Thoracic aorta (tissue), 2 donors: Measurements from ENCODE around the gene FAM174C. TPM values are rescaled to one million over a fixed set of nuclear protein-coding genes. Genes with fewer than 3 reads are reported as not detected.
"Not testable (repeated sequence)": the region's sequence is repeated elsewhere in the genome, so short reads cannot be mapped to it uniquely, and the experiment has no call there.

Source experiments
- ATAC-seq: fragments of 150-250 bp; one replicate; pipeline ENCODE4 v1.8.0; 2017; ENCODE audit warnings: low read depth; ENCODE audit not compliant: insufficient number of reproducible peaks, low FRiP score
- DNase-seq: peaks from one replicate; pipeline ENCODE4 v3.0.0-alpha.2; 2020; ENCODE audit warnings: low spot score
- H3K27ac ChIP-seq, 2 donors: fragments of 200-600 bp; sonication (generic); 1 replicate in 1 of 2; 2 replicates in 1 of 2; pipeline ENCODE4 v1.5.1; 2016; ENCODE audit warnings: mild to moderate bottlenecking in 2 of 2, moderate library complexity in 2 of 2
- H3K27me3 ChIP-seq: fragments of 200-600 bp; sonication (generic); replicated peaks from 2 replicates; pipeline ENCODE4 v1.6.0; 2016; ENCODE audit warnings: mild to moderate bottlenecking; ENCODE audit not compliant: insufficient read depth
- H3K36me3 ChIP-seq: fragments of 200-600 bp; sonication (generic); one replicate; pipeline ENCODE4 v1.5.1; 2016
- H3K4me1 ChIP-seq, 2 donors: fragments of 200-600 bp; sonication (generic); 1 replicate in 1 of 2; 2 replicates in 1 of 2; pipeline versions ENCODE4 v1.5.1 to v1.6.0; 2016; ENCODE audit warnings: low read depth in 2 of 2, mild to moderate bottlenecking in 1 of 2; ENCODE audit not compliant: control insufficient read depth in 1 of 2
- H3K4me3 ChIP-seq: fragments of 200-600 bp; sonication (generic); 2 replicates; pipeline ENCODE4 v1.5.1; 2016; ENCODE audit warnings: mild to moderate bottlenecking
- H3K9me3 ChIP-seq: fragments of 200-600 bp; sonication (generic); 2 replicates; pipeline ENCODE4 v1.5.1; 2016
- CTCF ChIP-seq: fragments of 200-600 bp; sonication (generic); IDR thresholded peaks from one replicate; pipeline ENCODE4 v1.5.1; 2019; ENCODE audit warnings: antibody characterized with exemption
- total RNA-seq, 2 donors: library from RNA; depleted of rRNA; stranded (reverse); fragments of >200 nt; gene quantifications; one replicate each; pipeline versions ENCODE4 v1.1.0 to v1.2.3, GENCODE V29; 2016

Gene FAM174C
- total RNA-seq, 2 donors from 2014 or later, result 18.8 to 40.8 TPM

GRCh38 chr19:1300744-1301490 is 25.6 kb downstream of the FAM174C start:
- Histone ChIP-seq H3K4me1 (no peaks in the 10 kb centered on the region), H3K9me3 (no peaks in the 10 kb centered on the region), H3K27ac (no peak overlapping the region), H3K36me3 (no peaks in the 10 kb centered on the region), H3K27me3 (no peaks in the 10 kb centered on the region), H3K4me3 (no peak overlapping the region)
- DNase-seq (no peak), ATAC-seq (no peak)
- no peak for TF ChIP-seq CTCF

DNA sequence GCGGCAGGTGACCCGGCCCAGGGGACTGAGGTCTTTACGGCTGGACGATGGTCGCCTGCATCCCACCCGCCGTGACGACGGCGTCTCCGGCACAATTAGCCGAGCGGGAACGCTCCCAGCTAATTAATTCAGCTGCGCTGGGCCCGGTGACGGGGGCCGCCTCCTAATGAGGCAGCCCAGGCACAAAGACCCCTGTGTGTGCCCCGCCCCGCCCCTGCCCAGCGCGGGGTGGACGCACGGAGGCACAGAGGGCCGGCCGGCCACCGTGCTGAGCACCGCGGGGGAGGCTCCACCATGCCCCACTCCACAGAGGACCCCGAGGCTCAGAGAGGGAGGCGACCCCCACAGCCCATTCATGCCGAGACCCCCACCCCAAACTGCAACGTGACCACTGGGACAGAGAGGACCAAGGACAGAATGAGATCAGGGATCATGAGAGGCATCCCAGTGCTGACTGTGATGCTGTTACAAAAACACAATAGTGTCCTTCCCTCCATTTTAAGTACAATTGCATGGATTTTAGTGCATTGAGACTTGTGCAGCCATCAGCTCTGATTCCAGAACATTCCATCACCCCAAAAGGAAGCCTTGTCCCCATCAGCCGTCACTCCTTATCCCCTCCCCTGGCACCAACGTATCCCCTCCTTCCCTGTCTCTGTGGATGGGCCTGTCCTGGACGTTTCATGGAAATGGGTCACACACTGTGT is 27.4 kb downstream of the FAM174C start:
- Histone ChIP-seq H3K9me3 (no peaks in the 10 kb centered on the region), H3K4me3 (no peak overlapping the region), H3K27ac (no peak overlapping the region), H3K27me3 (no peaks in the 10 kb centered on the region), H3K4me1 (no peaks in the 10 kb centered on the region), H3K36me3 (no peaks in the 10 kb centered on the region)
- ATAC-seq, result no peak
- TF ChIP-seq CTCF, result no peak
- no peak for DNase-seq

DNA sequence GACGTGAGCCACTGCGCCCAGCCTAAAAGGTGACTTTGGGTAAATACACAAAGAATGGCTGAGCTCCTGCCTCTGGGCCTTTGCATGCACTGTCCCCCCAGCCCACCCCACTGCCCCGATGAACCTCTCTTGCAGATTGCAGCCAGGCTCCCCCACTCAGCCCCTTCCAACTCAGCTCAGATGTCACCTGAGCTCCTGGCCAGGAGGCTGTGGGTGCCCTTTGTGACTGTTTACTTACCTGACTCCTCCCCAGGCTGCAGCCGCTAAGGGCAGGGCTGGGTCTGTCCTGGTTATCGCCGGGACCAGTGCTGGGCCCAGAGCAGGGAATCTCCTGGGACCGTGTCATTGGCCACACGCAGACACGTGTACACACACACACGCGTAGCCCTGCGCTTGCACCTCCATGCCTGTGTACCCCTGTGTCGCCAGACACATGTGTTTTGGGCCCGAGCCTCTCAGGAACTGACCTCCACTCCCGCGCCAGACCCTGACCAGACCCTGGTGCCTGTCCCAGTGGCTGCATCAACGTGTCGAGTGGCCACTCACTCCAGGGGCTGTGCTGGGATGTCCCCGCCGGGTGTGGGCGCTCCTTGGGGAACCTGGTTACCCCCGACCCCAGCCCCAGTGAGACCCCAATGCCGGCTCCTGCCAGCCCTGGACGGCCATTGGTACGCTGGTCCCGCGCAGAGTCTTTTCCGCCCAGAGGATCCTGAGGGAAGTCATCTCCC is 29.0 kb downstream of the FAM174C start:
- no peaks in the 10 kb centered on the region for H3K27me3 ChIP-seq
- no peaks in the 10 kb centered on the region for H3K4me1 ChIP-seq
- H3K9me3 ChIP-seq, result no peaks in the 10 kb centered on the region
- H3K4me3 ChIP-seq, result no peak overlapping the region
- no peaks in the 10 kb centered on the region for H3K36me3 ChIP-seq
- DNase-seq (no peak), ATAC-seq (no peak)
- no peak for TF ChIP-seq CTCF
- H3K27ac ChIP-seq, result no peak overlapping the region

DNA sequence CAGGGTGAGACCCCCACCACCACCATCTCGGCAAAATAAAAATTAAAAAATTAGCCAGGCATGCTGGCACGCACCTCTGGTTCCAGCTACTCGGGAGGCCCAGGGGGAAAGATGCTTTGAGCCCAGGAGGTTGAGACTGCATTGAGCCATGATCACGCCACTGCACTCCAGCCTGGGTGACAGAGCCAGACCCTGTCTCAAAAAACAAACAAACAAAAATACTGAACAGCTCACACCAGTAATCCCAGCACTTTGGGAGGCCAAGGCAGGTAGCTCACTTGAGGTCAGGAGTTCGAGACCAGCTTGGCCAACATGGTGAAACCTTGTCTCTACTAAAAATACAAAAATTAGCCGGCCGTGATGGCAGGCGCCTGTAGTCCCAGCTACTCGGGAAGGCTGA is 30.0 kb downstream of the FAM174C start:
- DNase-seq, H3K4me1 ChIP-seq, H3K27me3 ChIP-seq, H3K27ac ChIP-seq, H3K36me3 ChIP-seq, H3K4me3 ChIP-seq, ATAC-seq, H3K9me3 ChIP-seq: not testable (repeated sequence)

DNA sequence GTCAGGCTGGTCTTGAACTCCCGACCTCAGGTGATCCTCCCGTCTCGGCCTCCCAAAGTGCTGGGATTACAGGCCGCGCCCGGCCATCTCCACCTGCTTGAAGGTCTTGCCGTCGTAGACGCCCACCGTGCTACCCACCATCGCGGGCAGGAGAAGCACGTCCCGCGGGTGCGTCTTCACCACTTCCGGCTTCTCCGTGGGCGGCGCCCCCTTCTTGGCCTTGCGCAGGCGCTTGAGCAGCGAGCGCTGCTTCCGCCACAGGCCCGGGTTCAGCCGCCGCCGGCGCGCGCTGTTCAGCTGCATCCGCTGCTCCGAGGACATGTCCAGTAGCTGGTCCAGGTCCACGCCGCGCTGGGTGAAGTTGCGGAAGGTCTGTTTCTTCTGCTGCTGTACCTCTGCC is 32.0 kb downstream of the FAM174C start:
- DNase-seq (no peak), ATAC-seq (no peak)
- no peak overlapping the region for H3K27ac ChIP-seq
- H3K27me3 ChIP-seq, result no peaks in the 10 kb centered on the region
- H3K9me3 ChIP-seq, result no peaks in the 10 kb centered on the region
- TF ChIP-seq CTCF, result no peak
- H3K4me3 ChIP-seq, result no peak overlapping the region
- no peaks in the 10 kb centered on the region for H3K4me1 ChIP-seq
- H3K36me3 ChIP-seq, result no peaks in the 10 kb centered on the region
